Endothelial cell of umbilical vein (primary cell): Measurements from ENCODE around the gene TTC1. TPM values are rescaled to one million over a fixed set of nuclear protein-coding genes. Genes with fewer than 3 reads are reported as not detected.

Experiments
- BruUV-seq: library from RNA; stranded (reverse); fragments of 400-500 nt; replicated peaks from 2 replicates; lab custom pipeline; 2021; lab: Mats Ljungman, UMichigan
- CTCF ChIA-PET: fragments of 300-600, 350-600 bp; sonication (Branson Sonifier 250); formaldehyde crosslinking; loops from one replicate; lab custom pipeline; 2021; ENCODE audit warnings: antibody characterized with exemption, inconsistent platforms; lab: Charles Lee
- POLR2A ChIA-PET: fragments of 300-600, 350-600 bp; sonication (Branson Sonifier 250); formaldehyde crosslinking; loops from one replicate; lab custom pipeline; 2021; ENCODE audit warnings: antibody characterized with exemption, inconsistent platforms; lab: Charles Lee
- DNase-seq: peaks from one replicate; pipeline ENCODE4 v3.0.0-alpha.2; 2011; ENCODE audit warnings: low read depth, low spot score
- FAIRE-seq: peaks from 2 replicates; lab custom pipeline; 2011; peaks lifted over from hg19 to GRCh38; lab: Jason Lieb, UNC
- H2AFZ ChIP-seq: 2 replicates; pipeline ENCODE4 v1.6.0; 2012; ENCODE audit warnings: low read depth, low read length, control low read depth, inconsistent platforms
- H3K27ac ChIP-seq: 2 replicates; pipeline ENCODE4 v1.5.1; 2011; ENCODE audit warnings: low read depth, mild to moderate bottlenecking, control low read depth, low read length, moderate library complexity; ENCODE audit not compliant: insufficient read depth
- H3K27me3 ChIP-seq, 2 experiments: 2 replicates each; pipeline versions ENCODE4 v1.6.0 to v1.6.1; 2011; ENCODE audit warnings: low read length in 2 of 2, mixed read lengths in 1 of 2; ENCODE audit not compliant: control insufficient read depth in 2 of 2, insufficient read depth in 2 of 2
- H3K36me3 ChIP-seq, 2 experiments: 2 replicates in 1 of 2; 3 replicates in 1 of 2; pipeline ENCODE4 v1.5.1; 2011; ENCODE audit warnings: low read length in 2 of 2, mild to moderate bottlenecking in 1 of 2, moderate library complexity in 1 of 2; ENCODE audit not compliant: control insufficient read depth in 2 of 2, insufficient read depth in 2 of 2; ENCODE audit errors: extremely low read depth in 1 of 2
- H3K4me1 ChIP-seq: 3 replicates; pipeline ENCODE4 v1.5.1; 2011; ENCODE audit warnings: mild to moderate bottlenecking, low read length; ENCODE audit not compliant: control insufficient read depth, insufficient read depth; ENCODE audit errors: extremely low read depth
- H3K4me2 ChIP-seq: 2 replicates; pipeline ENCODE4 v1.6.1; 2011; ENCODE audit warnings: low read length, control low read depth, mixed read lengths; ENCODE audit not compliant: insufficient read depth
- H3K4me3 ChIP-seq, 3 experiments: fragments of 200-600 bp in 1 of 3; sonication (generic), shearing (Covaris generic) in 1 of 3; replicated peaks in 1 of 3; 2 replicates each; pipeline ENCODE4 v1.5.1; 2011 to 2016; ENCODE audit warnings: control low read depth in 3 of 3, low read length in 3 of 3, mild to moderate bottlenecking in 2 of 3, inconsistent platforms in 1 of 3, low read depth in 1 of 3, moderate library complexity in 1 of 3; ENCODE audit not compliant: insufficient read depth in 1 of 3
- H3K79me2 ChIP-seq: 2 replicates; pipeline ENCODE4 v1.6.0; 2012; ENCODE audit warnings: low read length, inconsistent platforms; ENCODE audit not compliant: control insufficient read depth, insufficient read depth
- H3K9ac ChIP-seq: replicated peaks from 2 replicates; pipeline ENCODE3; 2011; ENCODE audit warnings: low read length, control low read depth; ENCODE audit not compliant: insufficient read depth; ENCODE audit errors: extremely low read depth
- H3K9me1 ChIP-seq: replicated peaks from 3 replicates; pipeline ENCODE4 v1.6.0; 2011; ENCODE audit warnings: mild to moderate bottlenecking, low read length; ENCODE audit not compliant: control insufficient read depth, insufficient read depth; ENCODE audit errors: extremely low read depth
- H3K9me3 ChIP-seq: replicated peaks from 2 replicates; pipeline ENCODE4 v1.5.1; 2012; ENCODE audit warnings: low read length, inconsistent platforms; ENCODE audit not compliant: control insufficient read depth, insufficient read depth
- H4K20me1 ChIP-seq: replicated peaks from 2 replicates; pipeline ENCODE3; 2011; ENCODE audit warnings: mild to moderate bottlenecking, low read length; ENCODE audit not compliant: control insufficient read depth, insufficient read depth; ENCODE audit errors: extremely low read depth
- CTCF ChIP-seq, 2 donors: IDR thresholded peaks; 1 replicate in 1 of 2; 2 replicates in 1 of 2; pipeline ENCODE4 v1.5.1; 2011; ENCODE audit warnings: low read length in 2 of 2, mild to moderate bottlenecking in 2 of 2, moderate library complexity in 2 of 2, control low read depth in 1 of 2, inconsistent platforms in 1 of 2, low read depth in 1 of 2; ENCODE audit not compliant: insufficient read depth in 1 of 2; ENCODE audit errors: extremely low read depth in 1 of 2
- EZH2 ChIP-seq: IDR thresholded peaks from 2 replicates; pipeline ENCODE4 v1.6.1; 2012; ENCODE audit warnings: borderline replicate concordance, low read depth, mild to moderate bottlenecking, moderate library complexity, low read length, inconsistent platforms; ENCODE audit not compliant: severe bottlenecking
- FOS ChIP-seq: IDR thresholded peaks from 2 replicates; pipeline ENCODE4 v1.6.1; 2011; ENCODE audit warnings: mild to moderate bottlenecking, low read length, moderate library complexity, borderline replicate concordance; ENCODE audit not compliant: insufficient read depth
- GATA2 ChIP-seq: IDR thresholded peaks from 2 replicates; pipeline ENCODE4 v1.7.0; 2011; ENCODE audit warnings: low read depth, mild to moderate bottlenecking, moderate library complexity, mixed read lengths, low read length; ENCODE audit not compliant: insufficient read length, insufficient read depth
- JUN ChIP-seq: IDR thresholded peaks from 2 replicates; pipeline ENCODE4 v1.6.1; 2011; ENCODE audit warnings: borderline replicate concordance, low read depth; ENCODE audit not compliant: insufficient read length, insufficient read depth
- MAX ChIP-seq: IDR thresholded peaks from 2 replicates; pipeline ENCODE4 v1.6.1; 2011; ENCODE audit not compliant: insufficient read depth, insufficient read length
- MYC ChIP-seq: IDR thresholded peaks from one replicate; pipeline ENCODE4 v1.6.1; 2011; ENCODE audit warnings: mild to moderate bottlenecking, low read depth, low read length
- POLR2A ChIP-seq: IDR thresholded peaks from 2 replicates; pipeline ENCODE4 v1.6.1; 2012; ENCODE audit warnings: low read depth, mild to moderate bottlenecking, control low read depth, low read length
- POLR2AphosphoS5 ChIP-seq: IDR thresholded peaks from 2 replicates; pipeline ENCODE4 v1.6.1; 2012; ENCODE audit warnings: low read depth, mild to moderate bottlenecking, control low read depth, low read length, moderate library complexity; ENCODE audit not compliant: insufficient read depth
- dilution Hi-C: fragments of 300-500 bp; cut with MboI; formaldehyde crosslinking; loops from one replicate; pipeline ENCODE4 v1.15.0; 2019; ENCODE audit warnings: low sequenced_read_pairs; ENCODE audit not compliant: extremely low pct_ligation_motif_present
- intact Hi-C: fragments of 100-400 bp; cut with micrococcal nuclease; formaldehyde crosslinking; loops from one replicate; pipeline ENCODE4 v1.10.0; 2022
- polyA plus RNA-seq, 4 experiments: library from polyadenylated mRNA; depleted of rRNA in 3 of 4; stranded (reverse) in 3 of 4; unstranded in 1 of 4; fragments of >200 nt; gene quantifications; 2 replicates each; pipeline versions ENCODE4 v1.2.1 to v1.2.3, GENCODE V29; 2011 to 2012; ENCODE audit warnings: missing spikeins in 1 of 4
- total RNA-seq: library from RNA; stranded (reverse); gene quantifications from 2 replicates; pipeline ENCODE4 v1.2.3, GENCODE V29; 2021

The TTC1 gene
- total and polyA plus RNA-seq, 2 donors (not counting 3 experiments of a cell fraction or from before 2014, with no cell fraction given), result 23.9 to 62.6 TPM

GRCh38 chr5:160061770-160062169 is 52.8 kb downstream of the TTC1 start:
- CTCF ChIA-PET, result interaction anchor here (1.3 to 1.6 kb wide), 2 partner anchors 12 to 19 kb away, joined by 3 to 4 read pairs; no protein-coding TSS in a partner anchor
- H2AFZ ChIP-seq, result no peak overlapping the region

More at GRCh38 chr5:160061770-160062169, 52.8 kb downstream of the TTC1 start:
- H3K4me2 ChIP-seq, result no peak overlapping the region
- no peak overlapping the region for H3K9ac ChIP-seq
- H3K79me2 ChIP-seq, result no peaks in the 10 kb centered on the region
- no peak overlapping the region for H3K4me3 ChIP-seq
- no peaks in the 10 kb centered on the region for H3K9me1 ChIP-seq
- no peak overlapping the region for H3K27ac ChIP-seq
- POLR2A ChIA-PET, result no interaction called here
- BruUV-seq, result no TSS peak
- H4K20me1 ChIP-seq, result no peaks in the 10 kb centered on the region
- no peaks in the 10 kb centered on the region for H3K9me3 ChIP-seq
- dilution Hi-C loops (no loop called here), intact Hi-C loops (no loop called here)
- no peaks in the 10 kb centered on the region for H3K4me1 ChIP-seq
- DNase-seq (no peak), FAIRE-seq (no peak)
- peaks cover 8 to 24% of the 10 kb centered on the region in 2 experiments for H3K36me3 ChIP-seq
- H3K27me3 ChIP-seq, result no peaks in the 10 kb centered on the region
- TF ChIP-seq POLR2A (no peak), MAX (no peak), CTCF (IDR thresholded peaks at IDR 0.05; ENCODE audit: extremely low read depth in 1 of 2, insufficient read depth in 1 of 2, low read depth in 1 of 2, low read length in 2 of 2) (no peak), JUN (no peak), GATA2 (no peak), MYC (no peak), POLR2AphosphoS5 (no peak), FOS (no peak), EZH2 (no peak)
